CD4-positive, alpha-beta T cell treated with Interleukin-2 at 100 ng/mL for 4 hours (primary cell): ENCODE measurements around the gene PLET1.
A peak's percentile ranks its signal among the peaks of the same experiment; 100 is the strongest.
"Not testable (repeated sequence)": the region's sequence is repeated elsewhere in the genome, so short reads cannot be mapped to it uniquely, and the experiment has no call there.

Experiments
- DNase-seq: peaks from one replicate; pipeline ENCODE4 v3.0.0-alpha.2; 2020; ENCODE audit warnings: low spot score

Gene PLET1

DNA sequence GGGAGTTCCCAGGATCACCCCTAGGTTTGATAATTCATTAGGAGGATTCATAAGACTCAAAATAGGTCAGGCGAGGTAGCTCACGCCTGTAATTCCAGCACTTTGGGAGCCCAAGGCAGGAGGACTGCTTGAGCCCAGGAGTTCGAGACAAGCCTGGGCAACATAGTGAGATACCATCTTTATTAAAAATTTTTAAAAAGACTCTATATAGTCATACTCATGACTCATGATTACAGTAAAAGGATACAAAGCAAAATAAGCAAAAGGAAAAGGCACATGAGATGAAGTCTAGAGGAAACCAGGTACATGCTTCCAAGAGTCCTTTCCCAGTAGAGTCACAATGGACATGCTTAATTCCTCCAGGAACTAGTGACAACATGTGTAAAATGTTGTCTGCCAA lies 48.4 kb downstream of the PLET1 start:
- DNase-seq = no peak

- DNase-seq = peak; percentile 6
These were observed 49.1 kb downstream of the PLET1 start for GRCh38 chr11:112211536-112211935.

- no peak for DNase-seq
These were observed 49.8 kb downstream of the PLET1 start for GRCh38 chr11:112210890-112211289.

- no peak for DNase-seq
These were observed 54.6 kb downstream of the PLET1 start for GRCh38 chr11:112206071-112206470.

DNA sequence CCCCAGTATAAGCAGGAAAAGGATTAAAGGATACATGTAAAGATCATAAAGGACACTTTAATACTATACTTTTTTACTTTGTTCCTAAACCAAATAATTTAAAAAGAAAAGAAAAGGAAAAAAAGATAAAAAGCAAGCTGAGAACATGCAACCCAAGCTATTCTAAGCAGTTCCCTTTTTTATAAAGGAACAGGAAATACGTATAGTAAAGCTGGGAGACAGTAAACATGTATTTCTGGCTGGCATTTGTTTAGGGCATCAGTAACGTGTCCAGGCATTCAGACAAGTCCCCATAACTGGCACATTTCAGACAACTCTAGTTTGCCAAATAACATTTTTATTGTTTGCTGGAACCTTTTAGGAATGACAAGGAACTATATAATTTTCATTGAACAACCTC lies 60.4 kb downstream of the PLET1 start:
- DNase-seq = no peak

- not testable (repeated sequence) for DNase-seq
These were observed 61.6 kb downstream of the PLET1 start for GRCh38 chr11:112199101-112199500.
